Activated naive CD8-positive, alpha-beta T cell treated with anti-CD3 and anti-CD28 coated beads, Interleukin-2, amount 50 U/mL, for 16 hours (primary cell): ENCODE measurements around the gene RAP1B.

ENCODE experiments used
- DNase-seq: peaks from one replicate; pipeline ENCODE4 v3.0.0-alpha.2; 2020; ENCODE audit warnings: low read depth, low spot score

Gene RAP1B

GRCh38 chr12:68610370-68611093 lies at the start of gene RAP1B:
Gene RAP1B (plus strand): TSS chr12:68610899. CDS start chr12:68648725, 37,826 bp downstream.
- peak; percentile 67 for DNase-seq

GRCh38 chr12:68561830-68562229 lies 48.9 kb upstream of the RAP1B start:
- no peak for DNase-seq

DNA sequence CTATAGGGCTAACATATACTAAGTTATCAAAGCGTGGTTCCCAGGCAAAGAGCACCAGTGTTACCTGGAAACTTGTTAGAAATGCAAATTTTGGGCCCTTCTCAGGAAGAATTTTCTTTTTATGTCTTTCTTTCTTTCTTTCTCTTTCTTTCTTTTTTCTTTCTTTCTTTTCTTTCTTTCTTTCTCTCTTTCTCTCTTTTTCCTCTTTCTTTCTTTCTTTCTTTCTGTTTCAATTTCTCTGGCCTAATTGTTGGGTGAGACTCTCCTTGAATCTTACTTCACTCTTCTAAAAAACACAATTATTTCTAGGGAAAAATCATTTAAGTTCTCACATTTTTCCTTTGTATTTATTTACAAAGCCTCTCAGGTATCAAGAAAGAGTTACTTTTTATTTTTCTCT lies 46.5 kb upstream of the RAP1B start:
- no peak for DNase-seq

DNA sequence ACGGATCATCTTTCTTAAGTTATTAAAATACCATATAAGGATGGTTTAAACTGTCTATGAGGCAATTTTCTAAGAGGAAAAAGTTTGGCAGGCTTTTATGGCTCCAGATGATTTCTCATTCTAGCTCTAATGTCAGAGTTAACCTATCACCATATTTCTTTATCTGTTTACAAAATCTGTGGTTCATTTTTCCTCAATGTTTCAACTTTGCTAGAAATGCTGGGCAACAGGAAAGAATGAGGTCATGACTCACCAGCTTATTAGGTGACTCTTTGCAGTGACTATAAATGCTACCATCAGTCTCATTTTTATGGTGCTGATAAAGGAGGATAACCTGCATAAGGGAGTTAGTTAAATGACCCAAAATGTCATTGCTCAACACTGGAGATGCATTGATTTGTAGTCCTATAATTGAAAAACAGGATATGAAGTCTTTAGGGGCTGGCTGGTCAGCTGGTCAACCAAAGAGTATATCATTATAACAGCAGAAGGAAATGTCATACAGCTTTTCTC lies 45.3 kb upstream of the RAP1B start:
- no peak for DNase-seq

GRCh38 chr12:68568922-68569569 lies 41.7 kb upstream of the RAP1B start:
- DNase-seq, result no peak

DNA sequence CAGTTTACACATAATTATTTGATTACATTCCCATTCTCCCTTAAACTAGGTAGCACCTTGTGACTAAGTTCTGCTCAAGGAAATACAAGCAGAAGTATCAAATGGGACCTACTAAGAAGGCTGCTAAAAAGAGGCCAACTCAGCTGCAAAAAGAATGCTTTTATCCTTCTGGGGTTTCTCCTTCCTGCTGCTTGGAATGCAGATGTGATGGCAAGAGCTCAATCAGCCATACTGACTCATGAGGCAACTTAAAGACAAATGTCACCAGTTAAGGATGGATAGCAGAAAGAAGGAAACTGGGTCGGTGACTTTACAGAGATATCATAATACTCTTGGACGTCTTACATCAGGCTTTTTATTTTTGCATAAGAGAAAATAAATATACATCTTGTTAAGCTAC lies 38.0 kb upstream of the RAP1B start:
- DNase-seq, result no peak

DNA sequence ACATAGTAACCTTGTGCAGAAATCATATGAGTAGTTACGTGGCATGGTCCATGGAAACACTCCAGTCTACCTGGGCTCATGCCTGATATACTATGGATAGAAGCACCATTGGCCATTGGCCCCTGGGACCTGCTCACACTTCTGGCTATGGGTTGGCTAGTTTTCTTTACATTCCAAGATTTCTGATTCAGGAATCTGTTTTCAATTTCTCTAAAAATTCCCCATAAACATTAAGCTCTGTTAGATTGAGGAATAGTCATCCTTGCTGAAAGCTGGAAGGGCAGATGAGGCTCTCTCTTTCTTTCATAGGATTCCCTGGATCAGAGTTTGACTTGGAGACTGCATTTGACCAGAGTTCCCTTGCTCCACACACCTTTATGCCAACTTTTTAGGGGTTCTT lies 37.3 kb upstream of the RAP1B start:
- no peak for DNase-seq

GRCh38 chr12:68577949-68578348 lies 32.8 kb upstream of the RAP1B start:
- DNase-seq, result no peak

GRCh38 chr12:68578765-68579164 lies 31.9 kb upstream of the RAP1B start:
- DNase-seq, result no peak

GRCh38 chr12:68579254-68579653 lies 31.4 kb upstream of the RAP1B start:
- no peak for DNase-seq

DNA sequence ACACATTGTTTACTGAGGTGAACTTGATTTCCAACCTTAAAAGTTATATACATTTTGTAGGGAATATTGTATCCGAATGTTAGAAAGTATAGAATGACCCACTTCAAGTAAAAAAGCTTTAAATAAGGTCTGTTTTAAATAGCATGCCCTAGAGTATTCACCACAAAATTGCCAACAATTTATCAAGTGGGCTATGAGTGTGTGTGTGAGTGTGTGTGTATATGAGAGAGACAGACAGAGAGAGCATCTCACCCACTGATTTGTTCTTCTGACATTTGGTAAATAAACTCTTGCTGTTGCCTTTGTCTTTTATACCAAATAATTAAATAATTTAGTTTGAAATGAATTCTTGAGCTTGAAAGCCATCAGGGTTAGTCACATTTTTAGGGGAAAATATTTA lies 29.8 kb upstream of the RAP1B start:
- no peak for DNase-seq

DNA sequence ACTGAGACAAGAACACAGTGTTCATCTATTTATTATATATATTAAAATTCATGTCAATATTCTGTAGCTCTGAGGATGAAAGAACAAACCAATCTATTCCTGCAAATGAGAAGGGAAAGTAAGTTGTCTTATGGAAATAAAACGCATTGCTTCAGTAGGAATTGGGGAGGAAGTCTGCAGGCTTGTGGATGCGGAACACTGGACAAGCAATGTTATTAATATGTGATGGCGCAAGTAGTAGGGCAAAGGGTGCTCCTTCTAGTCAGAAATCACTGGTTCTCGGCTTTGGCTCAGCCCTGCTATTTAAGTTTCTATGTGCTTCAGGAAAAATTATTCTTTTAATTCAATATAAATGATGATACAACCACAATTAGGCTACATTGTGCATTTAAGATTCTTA lies 28.8 kb upstream of the RAP1B start:
- no peak for DNase-seq

- DNase-seq, result no peak
Measured at GRCh38 chr12:68585966-68586365, 24.7 kb upstream of the RAP1B start.

DNA sequence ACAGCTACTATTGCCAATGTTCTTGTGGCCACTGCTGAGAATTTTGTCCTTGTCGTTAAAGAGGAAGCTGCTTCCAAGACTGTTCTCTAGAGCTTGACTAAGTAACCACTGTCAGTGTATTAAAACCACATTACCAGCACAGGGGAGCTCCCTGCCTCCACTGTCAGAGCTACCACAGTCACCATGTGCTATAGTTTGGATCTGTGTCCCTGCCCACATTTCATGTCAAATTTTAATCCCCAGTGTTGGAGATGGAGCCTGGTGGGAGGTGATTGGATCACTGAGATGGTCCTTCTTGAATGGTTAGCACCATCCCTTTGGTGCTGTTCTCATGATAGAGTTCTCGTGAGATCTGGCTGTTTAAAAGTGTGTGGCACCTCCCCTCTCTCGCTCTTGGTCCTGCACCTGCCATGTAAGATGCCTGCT lies 23.2 kb upstream of the RAP1B start:
- no peak for DNase-seq

DNA sequence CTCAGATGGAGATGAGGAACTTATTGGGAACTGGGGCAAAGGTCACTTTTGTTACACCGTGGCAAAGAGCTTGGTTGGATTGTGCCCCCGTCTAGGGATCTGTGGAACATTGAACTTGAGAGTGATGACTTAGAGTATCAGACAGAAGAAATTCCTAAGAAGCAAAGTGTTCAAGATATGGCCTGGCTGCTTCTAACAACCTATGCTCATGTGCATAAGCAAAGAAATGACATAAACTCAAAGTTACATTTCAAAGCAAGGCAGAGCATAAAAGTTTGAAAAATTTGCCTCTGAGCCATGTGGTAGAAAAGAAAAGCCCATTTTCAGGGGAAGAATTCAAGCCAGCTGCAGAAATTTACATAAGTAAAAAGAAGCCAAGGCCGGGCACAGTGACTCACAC lies 21.5 kb upstream of the RAP1B start:
- DNase-seq, result no peak

DNA sequence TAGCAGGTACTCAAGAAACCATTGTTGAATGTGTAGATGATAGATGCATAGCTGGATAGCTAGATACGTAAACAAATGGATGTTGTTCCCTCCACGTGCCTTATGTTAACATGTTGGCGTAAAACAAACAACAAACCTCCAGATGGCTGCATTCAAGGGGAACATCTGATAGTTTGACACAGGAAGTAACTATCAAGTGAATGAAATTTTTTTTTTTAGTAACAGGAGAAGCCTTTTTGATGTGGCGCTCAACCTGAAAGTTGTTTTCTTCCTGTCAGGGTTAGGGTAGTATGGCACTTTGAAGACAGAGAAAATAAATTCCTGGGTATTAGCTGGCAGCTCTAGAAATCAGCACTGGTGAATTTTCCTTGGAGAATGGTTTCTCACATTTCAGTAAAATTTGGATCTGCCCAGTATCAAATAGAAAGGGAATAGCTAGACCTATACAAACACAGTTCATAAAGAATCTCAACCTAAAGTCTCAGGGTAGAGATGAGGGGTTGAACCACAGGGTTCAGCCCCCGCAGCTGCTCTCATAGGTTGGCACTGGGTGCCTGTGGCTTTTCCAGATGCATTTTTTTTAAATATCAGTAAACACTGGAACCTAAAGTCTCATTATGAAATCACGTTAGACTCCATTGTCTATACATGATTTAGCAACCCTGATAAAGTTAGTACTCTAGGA lies 18.8 kb upstream of the RAP1B start:
- DNase-seq, result no peak

DNA sequence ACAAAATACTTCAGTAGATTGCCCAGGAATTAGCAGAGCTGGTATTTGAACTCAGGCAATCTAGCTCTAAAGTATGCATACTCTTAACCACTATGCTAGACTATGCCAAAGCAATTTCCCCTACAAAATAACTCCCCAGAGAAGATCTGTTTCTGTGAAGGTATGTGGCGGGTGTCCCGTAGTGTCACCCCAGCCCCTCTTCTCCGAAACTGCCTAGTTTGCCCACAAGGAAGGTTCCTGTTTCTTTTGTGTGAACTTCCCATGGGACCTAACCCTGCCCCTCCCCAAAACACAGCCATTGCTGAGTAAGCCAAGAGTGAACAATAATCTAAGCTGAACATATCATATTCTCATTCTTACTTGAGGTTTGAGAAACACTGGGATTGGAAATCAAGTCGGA lies 15.5 kb upstream of the RAP1B start:
- DNase-seq, result no peak

DNA sequence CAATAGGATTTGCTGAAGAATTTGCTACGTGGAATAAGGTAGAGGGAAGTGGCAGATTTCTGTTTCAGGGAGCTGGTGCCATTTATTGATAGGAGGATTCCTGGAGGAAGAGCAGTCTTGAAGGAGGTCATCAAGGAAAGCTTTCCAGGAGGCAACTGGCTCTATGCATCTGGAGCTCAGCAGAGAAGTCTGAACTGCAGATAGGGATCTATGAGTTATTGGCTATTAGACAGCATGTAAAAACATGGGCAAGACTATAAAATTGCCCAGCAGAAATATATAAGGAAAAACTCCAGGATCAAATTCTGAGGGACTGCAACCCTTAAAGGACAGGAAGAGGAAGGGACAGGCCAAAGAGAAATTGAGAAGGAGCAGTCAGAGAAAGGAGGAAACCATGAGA lies 8.9 kb upstream of the RAP1B start:
- no peak for DNase-seq

DNA sequence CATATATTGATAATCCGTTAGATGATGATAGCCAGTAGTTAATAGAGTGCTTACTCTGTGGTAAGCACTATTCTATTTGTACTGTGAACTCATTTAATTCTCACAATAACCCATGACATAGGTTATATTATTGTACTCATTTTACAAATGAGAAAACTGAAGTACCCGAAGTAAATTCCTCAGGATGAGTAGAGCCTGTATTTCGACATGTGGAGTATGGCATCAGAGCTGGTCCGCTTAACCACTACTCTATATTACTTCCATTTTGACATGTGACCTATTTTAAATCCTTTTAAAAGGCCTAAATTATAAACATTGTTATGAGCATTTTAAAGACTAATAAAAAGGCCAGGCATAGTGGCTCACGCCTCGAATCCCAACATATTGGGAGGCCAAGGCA lies 8.0 kb upstream of the RAP1B start:
- no peak for DNase-seq

DNA sequence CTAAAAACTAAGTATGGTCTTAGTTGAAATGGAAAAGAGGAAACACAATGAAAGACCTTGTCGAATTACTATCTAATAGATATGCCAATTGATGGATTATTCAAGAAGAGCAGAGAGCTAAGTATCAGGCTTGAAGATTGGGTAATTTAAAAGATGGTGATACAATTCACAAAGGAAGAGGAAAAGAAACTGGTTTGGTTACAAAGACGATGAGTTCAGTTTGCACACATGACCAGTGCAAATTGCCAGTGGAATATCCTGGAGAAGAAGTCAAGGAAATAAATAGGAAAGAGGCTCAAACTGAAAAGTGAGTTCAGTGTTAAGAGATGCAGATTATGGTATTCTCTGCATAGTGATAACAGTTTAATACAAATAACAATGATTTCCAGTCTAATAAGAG lies 2.5 kb upstream of the RAP1B start:
- DNase-seq, result no peak

DNA sequence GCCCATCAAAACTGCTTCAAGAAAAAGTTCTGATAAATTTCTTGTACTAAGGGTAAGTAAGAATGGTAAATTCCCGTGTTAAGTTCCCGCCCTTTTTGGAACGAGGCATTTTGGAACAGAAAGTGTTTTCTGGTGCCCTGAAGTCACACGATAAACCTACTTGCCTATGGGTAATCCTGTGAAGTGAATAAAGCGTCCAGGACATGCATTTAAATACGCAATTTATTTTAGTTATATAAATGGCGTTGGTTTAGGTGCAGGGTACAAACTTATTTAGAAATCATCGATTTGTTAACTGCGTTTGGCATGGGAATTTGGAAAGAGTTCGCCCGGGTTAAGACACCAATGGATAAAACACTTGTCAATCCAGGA lies 715 bp upstream of the RAP1B start:
- DNase-seq, result no peak

- DNase-seq, result no peak
Measured at GRCh38 chr12:68611094-68611805, 551 bp downstream of the RAP1B start.
